Activated naive CD8-positive, alpha-beta T cell treated with anti-CD3 and anti-CD28 coated beads, Interleukin-2, amount 50 U/mL, for 16 hours (primary cell): ENCODE results near the gene TMEM11.

Source experiments
- DNase-seq: peaks from one replicate; pipeline ENCODE4 v3.0.0-alpha.2; 2020; ENCODE audit warnings: low read depth, low spot score

The TMEM11 gene

DNA sequence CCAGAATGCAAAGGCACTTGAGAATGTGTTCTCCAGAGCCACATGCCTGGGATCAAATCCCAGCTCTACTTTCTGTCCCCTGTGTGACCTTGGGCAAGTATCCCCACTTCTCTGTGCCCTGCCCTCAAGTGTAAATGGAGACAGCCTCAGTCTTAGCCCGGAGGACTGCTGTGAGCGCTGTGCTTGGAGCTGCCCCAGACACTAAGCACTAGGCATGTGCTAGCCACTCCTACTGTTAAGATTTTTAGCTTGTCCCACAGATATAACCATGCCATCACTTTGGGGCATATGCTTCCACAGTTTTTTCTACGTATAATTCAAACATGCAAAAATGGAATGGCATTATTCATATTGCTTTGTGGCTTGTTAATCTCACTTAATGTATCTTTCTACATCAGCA is 29.4 kb downstream of the TMEM11 start:
- no peak for DNase-seq

DNA sequence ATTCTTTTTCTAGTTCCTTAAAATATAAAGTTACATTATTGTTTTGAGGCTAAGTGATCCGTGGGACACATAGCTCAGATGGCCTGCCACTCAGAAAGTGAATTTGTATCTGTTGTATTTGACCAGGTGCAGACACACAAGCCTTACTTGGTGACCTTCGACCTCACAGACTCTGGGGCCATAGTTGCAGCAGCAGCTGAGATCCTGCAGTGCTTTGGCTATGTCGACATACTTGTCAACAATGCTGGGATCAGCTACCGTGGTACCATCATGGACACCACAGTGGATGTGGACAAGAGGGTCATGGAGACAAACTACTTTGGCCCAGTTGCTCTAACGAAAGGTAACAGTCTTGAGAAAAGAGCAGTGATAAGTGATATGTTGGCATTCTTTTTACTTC is 30.5 kb downstream of the TMEM11 start:
- DNase-seq: no peak

DNA sequence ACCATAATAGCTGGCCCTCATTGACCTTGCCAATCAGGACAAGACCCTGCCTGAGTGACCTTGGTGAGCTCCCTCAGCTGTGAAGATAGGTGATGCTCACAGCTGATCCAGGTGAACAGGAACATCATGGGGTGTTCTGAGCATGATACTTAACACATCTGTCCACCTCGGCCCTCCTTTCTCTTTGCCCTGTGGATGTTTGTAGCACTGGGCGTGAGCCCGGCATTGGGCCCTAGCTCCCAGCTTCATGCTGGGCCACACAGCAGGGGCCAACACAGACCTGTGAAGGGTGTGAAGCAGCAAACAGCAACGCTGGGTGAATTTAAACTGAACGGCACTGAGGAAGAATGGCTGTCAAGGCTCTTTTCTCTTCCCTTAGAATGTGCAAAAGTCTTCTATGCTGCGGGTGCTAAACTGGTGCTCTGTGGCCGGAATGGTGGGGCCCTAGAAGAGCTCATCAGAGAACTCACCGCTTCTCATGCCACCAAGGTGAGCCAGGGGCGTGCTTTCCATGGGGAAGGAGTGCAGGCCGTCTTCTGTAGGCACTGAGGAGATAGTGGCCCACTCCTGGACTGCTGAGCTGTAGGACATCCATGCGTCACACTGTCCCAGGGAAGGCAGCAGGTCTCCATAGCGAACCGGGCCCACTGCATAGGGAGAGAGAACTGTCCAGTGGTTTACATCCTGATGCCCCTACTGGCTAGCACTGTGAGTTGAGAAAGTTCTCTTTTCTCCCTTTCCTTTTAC is 35.9 kb downstream of the TMEM11 start:
- DNase-seq: no peak

DNA sequence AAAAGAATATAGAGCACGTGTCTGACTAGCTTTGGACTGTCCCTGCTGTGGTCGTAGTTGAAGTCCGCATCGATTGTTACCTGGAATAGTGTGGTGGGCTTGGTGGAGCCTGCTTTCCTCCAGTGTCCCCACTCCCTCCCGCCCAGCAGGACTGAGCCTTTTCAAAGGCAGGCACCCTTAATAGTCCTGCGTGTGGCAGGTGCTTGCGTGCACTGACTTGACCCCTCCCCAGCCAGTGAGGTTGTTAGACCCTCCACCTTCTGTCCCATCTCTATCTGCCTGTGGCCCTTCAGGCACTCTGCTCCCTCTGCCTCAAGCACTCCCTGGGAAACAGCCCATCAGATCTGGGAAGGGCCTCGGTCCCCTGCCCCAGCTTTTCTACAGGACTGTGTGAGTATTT is 36.6 kb downstream of the TMEM11 start:
- no peak for DNase-seq

DNA sequence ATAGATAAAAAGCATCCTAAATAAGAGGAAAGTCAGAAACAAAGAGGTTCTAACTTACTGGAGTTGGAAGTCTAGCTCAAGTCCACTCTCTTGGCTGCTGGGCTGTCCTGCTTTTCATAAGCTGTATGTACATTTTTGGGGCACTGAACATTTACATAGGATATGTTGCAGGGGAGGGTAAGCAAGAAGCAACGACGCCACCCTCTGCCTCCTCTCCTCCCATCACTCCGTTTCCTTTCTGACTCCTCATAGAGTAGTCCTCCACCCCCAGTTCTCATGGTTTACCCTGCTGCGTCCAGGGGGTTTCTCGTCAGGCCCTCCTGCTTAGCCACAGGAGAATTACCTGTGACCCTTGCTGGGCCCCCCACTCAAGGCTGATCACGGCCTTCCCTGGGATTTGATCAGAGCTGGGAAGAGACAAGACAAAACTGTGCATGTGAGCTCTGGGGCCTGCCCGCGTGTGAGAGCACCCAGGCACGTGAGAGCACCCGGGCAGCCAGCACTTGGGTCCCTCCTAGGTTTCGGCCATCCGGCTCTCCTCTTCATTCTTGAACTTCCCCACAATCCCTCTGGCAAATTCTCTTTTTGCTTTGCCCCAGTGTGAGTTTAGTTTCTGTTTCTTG is 37.1 kb downstream of the TMEM11 start:
- no peak for DNase-seq

DNA sequence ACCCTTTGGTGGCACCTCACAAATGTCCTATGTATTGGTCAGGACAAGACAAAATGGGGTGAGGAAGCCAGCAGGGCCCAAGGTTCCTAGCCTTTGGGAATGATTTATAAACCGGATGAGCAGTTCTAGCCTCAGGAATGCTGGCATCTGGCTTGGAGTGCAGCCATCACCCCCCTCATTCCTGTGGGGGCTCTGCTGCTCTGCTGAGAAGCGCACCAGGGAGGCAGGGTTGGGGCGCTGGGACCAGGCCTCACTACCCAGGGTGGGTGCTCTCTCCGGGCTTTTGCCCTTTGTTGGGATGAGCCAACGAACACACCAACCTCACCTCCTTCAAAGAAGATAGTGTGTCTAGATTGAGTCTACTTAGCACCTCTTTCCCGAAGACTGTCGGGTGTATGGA is 39.2 kb downstream of the TMEM11 start:
- DNase-seq: no peak

DNA sequence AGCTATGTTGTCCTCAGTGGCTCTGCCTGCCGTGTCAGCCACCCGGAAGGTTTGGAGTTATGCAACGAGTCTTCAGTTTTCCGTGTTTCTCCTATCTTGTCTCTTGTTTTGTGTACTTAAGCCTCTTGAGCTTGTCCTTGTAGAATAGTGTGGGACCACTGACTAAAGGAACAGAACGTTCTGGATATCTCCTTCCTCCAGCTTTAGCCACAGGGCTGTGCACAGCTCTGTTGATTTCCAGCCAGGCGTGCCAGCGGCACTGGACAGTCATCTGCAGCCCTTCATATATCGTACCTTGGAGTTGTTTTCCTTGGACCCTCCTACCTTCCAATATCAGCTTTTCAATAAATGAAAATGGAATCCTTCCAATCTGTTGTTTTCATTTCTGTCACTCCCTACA is 39.8 kb downstream of the TMEM11 start:
- DNase-seq: no peak

DNA sequence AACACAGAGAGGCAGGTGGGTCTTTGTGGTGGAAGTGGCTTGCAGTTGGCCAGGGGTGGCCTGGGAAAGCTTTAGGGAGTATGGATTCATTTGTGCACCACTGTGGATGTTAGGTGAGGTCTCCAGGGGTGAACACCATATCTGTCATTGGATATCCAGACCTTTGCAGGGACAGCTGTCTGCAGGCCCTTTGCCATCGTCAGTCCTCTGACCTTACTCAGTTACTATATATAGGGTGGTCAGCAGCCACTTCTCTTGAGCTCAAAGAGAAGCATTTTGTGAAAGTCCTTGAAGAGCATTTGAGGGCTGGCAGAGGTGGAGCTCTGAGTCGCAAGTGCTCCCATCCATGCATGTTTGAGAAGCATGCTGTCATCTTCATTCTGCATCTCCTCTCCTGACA is 40.4 kb downstream of the TMEM11 start:
- DNase-seq: no peak

DNA sequence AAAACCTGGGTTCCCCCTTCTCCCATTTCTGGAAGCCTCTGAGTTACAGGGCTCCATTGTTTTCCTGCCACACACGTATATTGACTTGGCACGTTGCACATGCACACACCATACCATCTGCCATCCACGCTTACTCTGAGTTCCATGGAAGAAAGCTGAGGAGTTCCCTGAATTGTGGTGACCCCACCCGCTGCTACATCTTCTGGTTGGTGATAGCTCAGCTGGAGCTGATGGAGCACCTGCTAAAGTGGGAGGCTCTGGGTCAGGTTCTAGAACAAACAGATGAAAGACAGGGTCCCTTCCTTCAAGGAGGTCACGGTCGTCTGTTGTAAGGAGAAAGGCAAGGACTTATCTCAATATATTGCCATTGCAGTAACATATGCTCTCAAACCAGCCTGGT is 41.1 kb downstream of the TMEM11 start:
- DNase-seq: no peak

DNA sequence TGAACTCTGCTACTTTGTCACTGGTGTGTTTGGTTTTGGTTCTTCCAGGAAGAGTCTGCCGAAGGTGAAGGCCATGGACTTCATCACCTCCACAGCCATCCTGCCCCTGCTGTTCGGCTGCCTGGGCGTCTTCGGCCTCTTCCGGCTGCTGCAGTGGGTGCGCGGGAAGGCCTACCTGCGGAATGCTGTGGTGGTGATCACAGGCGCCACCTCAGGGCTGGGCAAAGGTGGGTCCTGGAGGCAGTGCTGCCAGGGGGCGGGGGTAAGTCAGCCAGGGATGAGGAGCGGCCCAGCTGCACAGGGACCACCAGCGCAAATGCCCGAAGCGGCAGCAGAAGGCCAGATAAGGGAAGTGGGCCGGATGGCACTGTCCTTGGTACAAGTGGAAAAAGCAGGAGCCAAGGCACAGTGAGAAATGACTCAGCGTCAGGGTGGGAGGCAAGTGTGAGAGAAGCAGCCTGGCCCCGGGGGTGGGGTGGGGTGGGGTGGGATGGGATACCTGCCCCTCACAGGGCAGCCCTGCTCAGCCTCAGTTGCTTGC is 41.9 kb downstream of the TMEM11 start:
- DNase-seq: no peak

DNA sequence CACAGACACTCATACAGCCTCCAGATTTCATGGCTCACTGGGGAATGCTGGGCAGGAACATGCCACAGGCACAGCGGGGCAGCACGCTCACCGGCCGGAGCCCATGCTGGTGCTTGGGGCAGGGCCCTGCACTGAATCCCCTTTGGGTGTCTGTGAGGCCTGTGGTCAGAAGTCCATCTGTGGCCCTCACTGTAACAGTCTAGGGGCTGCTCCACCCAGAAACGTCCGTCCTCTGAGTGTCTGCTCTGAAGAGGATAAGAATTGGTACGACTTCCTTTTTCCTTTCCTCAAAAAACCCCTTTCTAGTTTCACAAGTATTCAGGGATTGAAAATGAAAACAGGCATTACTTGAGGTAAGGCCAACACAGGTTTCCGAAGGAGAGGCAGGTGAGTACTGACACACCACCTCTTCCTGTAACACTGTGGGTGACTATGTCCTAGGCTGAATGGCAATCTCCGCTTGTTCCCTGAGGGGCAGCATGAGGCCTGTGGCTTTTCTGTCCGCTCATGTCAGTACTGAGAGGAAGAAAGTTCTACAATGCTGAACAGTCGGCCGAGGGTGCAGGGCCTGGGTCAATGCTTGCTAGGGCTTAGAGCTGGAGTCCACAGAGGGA is 42.5 kb downstream of the TMEM11 start:
- no peak for DNase-seq

DNA sequence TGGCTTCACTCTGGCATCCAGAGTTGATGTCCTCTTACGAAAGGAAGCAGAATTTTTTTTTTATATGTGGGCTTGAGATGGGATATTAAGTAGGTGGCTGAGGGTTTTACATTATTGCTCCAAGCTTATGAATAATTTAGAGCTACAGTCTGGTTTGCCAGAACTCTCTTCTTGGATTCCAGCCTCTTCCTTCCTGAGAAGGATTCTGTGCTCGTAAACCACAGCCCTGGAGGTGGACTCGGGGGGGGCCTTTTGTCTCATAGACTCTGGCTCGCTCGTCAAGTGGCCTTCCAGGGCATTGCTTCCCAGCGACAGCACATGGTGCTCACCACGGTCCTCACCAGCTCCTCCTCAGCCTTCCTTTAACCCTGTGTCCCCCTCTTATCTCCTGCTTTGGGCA is 43.2 kb downstream of the TMEM11 start:
- no peak for DNase-seq

DNA sequence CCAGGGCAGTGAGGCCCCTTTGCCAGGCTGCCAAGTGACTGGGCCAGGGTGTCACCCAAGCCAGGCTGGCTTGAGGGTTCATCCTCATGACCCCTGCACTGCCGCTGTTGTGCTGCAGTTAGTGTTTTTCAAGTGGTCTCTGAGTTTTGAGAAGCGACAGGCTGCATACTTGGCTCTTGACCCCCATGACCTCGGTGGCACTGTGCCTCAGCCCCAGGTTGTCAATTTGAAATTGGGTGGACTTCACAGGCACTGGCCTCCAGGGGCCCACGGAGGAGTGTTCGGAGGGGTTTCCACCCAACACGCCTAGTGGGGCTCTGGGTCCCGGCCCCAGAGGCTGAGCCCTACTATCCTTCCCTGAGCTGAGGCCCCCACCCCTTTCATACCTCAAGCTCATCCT is 44.5 kb downstream of the TMEM11 start:
- no peak for DNase-seq

DNA sequence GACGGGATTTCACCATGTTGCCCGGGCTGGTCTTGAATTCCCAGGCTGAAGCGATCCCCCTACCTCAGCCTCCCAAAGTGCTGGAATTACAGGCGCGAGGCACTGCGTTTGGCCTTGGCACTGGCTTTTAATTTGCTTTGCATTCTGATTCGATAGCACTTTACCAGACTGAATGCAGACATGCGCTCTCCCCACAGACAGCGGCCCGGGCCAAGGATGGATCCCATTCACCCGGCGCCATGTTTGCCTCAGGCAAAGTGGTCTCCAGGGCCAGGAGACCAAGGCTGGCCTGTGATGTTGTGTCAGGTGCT is 45.5 kb downstream of the TMEM11 start:
- no peak for DNase-seq

DNA sequence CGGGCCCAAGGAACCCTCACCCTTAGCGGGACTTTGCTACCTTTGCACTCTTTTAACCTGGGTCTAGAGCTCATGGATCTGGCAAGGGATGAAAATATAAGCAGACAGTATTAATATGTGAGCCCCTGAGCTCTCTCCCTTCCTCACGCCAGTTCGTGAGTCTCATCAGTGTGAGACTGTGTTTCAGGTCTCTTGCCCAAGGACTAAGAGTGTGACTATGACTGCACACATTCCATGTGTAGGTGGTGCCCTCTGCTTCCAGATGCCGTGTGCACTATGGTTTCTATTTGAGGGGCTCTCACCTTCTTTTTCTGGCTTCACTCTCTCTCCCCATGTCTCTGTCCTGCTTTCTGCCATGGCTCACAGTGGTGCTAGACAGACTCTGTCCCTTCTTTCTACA is 46.7 kb downstream of the TMEM11 start:
- DNase-seq: no peak

DNA sequence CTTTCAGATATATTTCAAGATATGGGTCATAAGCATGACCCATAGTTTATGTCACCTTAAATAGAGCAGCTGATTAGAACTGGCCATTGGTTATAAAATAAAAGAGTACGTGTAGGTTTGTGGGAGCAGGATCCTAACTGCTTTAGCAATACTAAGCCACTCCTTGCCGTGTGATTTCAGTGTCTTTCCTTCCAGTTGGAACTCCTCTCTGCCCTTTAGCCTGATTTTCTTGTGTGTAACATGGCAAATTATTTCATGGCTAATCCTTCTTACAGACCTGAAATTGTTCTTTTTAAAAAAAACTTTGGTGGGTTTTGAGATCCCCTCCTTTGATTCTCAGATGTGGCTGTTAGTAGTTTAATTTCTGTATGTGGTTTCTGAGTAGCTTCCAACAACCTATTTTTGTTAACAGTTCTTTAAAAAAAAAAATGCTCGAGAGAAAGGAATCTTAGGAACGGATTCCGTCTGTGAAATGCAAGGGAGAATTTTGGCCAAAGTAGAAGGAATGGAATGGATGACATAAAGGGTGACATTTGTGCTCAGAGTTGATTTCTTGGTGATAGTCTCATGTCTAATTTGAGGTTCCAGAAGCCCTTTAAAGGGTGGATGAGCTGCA is 47.3 kb downstream of the TMEM11 start:
- DNase-seq: no peak

DNA sequence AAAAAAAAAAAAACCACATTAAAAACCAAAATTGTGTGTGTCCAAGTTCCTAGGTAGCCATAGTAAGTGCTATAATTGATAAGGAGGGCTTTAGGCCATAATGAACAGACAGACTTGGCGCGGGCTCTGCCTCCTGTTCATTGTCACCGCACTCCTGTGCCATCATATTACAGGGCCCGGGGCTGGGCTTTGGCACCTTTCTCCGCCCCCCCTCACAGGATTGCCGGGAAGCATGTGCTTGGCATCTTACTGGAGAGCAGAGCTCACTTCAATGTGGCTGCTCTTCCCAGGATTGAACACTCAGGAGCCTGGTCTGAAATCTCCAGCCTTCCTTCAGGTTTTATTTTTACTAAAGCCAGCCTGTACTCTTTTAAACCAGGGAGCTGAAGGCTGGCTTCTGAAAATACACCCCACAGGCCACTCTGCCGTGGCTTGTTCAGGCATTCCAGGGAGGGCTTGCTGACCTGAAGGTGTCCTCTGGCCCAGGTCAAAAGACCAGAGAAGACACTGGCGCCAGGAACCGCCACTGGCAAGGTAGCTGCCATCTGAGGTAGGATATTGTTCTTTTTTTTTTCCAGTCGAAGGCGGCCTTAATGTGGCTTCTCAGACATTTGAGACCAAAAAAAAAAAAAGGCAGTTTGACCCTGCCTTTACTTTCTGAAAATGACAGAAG is 47.9 kb downstream of the TMEM11 start:
- no peak for DNase-seq

DNA sequence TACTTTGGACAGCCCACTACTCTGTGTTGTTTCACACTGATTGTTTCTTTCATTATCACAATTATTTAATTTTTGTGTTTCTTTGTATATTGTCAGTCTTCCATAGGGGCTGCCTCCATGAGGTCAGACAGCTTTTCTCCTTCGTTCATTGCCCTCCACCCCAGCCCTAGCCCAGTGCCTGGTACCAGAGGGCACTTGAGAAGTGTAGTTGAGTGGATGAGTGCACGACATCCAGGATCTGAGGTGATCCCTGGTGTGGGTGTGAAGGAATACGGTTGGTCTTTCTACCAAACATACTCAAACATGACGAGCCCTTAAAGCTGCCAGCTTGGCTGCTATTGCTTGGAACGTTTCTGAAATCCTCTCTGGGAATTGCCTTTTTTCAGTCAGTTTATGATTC is 49.3 kb downstream of the TMEM11 start:
- no peak for DNase-seq

DNA sequence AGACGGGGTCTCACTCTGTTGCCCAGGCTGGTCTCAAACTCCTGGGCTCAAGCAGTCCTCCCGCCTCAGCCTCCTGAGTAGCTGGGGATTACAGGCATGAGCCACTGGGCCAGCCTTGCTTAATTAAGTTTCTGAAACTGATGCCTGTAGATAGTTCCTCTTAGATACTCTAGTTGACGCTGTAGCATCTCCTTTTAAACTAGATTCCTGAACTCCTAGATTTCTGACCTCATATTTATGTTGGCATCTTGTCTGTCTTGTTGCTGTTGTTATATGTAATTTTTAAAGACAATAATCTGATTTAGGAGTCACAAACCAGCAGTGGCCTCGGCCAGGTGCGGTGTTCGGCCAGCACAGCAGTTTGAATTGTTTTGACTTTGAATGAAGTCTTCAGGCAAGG is 49.7 kb downstream of the TMEM11 start:
- no peak for DNase-seq

DNA sequence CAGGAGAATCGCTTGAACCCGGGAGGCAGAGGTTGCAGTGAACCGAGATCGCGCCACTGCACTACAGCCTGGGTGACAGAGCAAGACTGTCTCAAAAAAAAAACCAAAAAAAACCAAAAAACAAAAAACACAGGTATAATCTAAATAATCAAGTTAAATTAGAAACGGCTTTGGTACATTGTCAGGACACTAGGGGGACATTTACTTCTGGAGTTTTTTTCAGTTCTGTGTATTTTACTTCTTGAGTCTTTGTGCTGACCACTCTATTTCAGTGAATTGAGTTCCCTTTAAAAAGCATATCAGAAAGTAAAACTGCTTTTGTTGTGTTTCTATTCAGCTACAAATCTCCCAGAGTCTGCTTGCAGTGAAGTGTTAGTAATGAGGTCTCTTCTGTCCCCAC is 50.9 kb downstream of the TMEM11 start:
- no peak for DNase-seq

DNA sequence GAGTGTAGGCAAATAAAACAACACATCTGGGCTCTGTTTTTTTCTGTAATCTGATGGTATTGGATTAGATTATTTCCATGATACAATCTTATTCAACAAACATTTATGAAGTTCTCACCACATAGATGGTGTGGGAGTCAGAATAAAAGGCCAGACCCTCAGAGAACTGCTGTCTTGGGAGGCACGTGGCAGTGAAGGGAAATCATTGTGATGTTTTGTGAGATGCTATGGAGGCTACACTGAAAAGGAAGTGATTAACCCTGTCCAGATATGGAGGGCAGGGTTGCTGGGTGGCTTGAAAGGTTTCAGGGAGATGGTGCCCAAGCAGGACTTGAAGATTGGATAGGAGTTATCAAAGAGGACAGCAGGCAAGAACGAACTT is 51.6 kb downstream of the TMEM11 start:
- no peak for DNase-seq
